ENCODE results near the gene MAP3K1.

DNA sequence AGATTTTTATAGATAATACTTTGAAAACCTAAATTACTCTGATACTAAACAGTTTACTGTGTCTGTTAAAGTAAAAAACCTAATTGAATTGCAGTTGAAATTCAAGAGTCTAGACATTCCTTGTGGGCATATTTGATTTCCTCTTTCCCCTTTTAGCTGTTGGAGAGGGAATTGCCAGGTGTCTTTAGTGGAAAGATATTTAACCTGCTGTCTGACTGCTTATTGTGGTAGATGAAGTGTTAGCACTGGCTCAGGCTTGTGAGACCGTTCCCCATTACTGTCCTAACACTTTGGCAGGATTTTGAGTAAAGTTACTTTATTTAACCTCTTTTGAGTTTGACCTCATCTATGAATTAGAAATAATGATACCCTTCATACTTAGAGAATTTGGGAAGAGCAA, 16.4 kb downstream of the MAP3K1 start:
- TF ChIP-seq, protein P1, sequence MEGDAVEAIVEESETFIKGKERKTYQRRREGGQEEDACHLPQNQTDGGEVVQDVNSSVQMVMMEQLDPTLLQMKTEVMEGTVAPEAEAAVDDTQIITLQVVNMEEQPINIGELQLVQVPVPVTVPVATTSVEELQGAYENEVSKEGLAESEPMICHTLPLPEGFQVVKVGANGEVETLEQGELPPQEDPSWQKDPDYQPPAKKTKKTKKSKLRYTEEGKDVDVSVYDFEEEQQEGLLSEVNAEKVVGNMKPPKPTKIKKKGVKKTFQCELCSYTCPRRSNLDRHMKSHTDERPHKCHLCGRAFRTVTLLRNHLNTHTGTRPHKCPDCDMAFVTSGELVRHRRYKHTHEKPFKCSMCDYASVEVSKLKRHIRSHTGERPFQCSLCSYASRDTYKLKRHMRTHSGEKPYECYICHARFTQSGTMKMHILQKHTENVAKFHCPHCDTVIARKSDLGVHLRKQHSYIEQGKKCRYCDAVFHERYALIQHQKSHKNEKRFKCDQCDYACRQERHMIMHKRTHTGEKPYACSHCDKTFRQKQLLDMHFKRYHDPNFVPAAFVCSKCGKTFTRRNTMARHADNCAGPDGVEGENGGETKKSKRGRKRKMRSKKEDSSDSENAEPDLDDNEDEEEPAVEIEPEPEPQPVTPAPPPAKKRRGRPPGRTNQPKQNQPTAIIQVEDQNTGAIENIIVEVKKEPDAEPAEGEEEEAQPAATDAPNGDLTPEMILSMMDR (IDR thresholded peaks at IDR 0.05 in 4 of 5, conservative IDR thresholded peaks at IDR 0.05 in 1 of 5) = no peak
- TF ChIP-seq POLR2A (IDR thresholded peaks at IDR 0.05) = no peak
